ENCODE data around the gene BMS1.
"Not testable (repeated sequence)": the region's sequence is repeated elsewhere in the genome, so short reads cannot be mapped to it uniquely, and the experiment has no call there.

Gene BMS1

GRCh38 chr10:42869977-42870350 is 87.4 kb downstream of the BMS1 start:
- no peak for FAIRE-seq

- FAIRE-seq = not testable (repeated sequence)
Measured at GRCh38 chr10:42871138-42871641, 88.6 kb downstream of the BMS1 start.

GRCh38 chr10:42871823-42872222 is 89.2 kb downstream of the BMS1 start:
- no peak for FAIRE-seq

- FAIRE-seq = no peak
Measured at GRCh38 chr10:42872865-42873435, 90.4 kb downstream of the BMS1 start.

GRCh38 chr10:42874713-42875387 is 92.3 kb downstream of the BMS1 start:
- no peak for FAIRE-seq

GRCh38 chr10:42875388-42875755 is 92.8 kb downstream of the BMS1 start:
- FAIRE-seq = no peak

GRCh38 chr10:42875798-42876341 is 93.3 kb downstream of the BMS1 start:
- FAIRE-seq = no peak

- no peak for FAIRE-seq
Measured at GRCh38 chr10:42876476-42876875, 93.9 kb downstream of the BMS1 start.

GRCh38 chr10:42876945-42877344 is 94.3 kb downstream of the BMS1 start:
- FAIRE-seq = no peak

GRCh38 chr10:42877496-42878030 is 95.0 kb downstream of the BMS1 start:
- FAIRE-seq = no peak

GRCh38 chr10:42878134-42878820 is 95.7 kb downstream of the BMS1 start:
- no peak for FAIRE-seq

- FAIRE-seq = no peak
Measured at GRCh38 chr10:42878821-42879195, 96.2 kb downstream of the BMS1 start.

- FAIRE-seq = no peak
Measured at GRCh38 chr10:42879380-42880254, 97.0 kb downstream of the BMS1 start.

- no peak for FAIRE-seq
Measured at GRCh38 chr10:42880255-42880620, 97.6 kb downstream of the BMS1 start.

- no peak for FAIRE-seq
Measured at GRCh38 chr10:42882597-42882996, 100.0 kb downstream of the BMS1 start.
